ENCODE data around the gene SLC35B4. TPM values are rescaled to one million over a fixed set of nuclear protein-coding genes. Genes with fewer than 3 reads are reported as not detected.

Gene SLC35B4
- 6.5 TPM for total RNA-seq
- long read RNA-seq, full-length matches to known transcripts: 5 of 10 reads
- long read RNA-seq, partial matches to known transcripts: 1 of 10 reads
- long read RNA-seq, other reads (novel, unspliced or antisense): 4 of 10 reads

GRCh38 chr7:134316539-134317344 lies at the start of gene SLC35B4:
Gene SLC35B4 (minus strand): TSS chr7:134316930. CDS start chr7:134316751, 179 bp downstream.
- peak; percentile 98 for DNase-seq (ENCODE audit: low spot score)
- intact Hi-C loops (cut with DNase I): loop anchor here (5.0 kb wide), 1 partner anchor 189 kb away; the partner anchor contains the start of gene LRGUK

- DNase-seq (ENCODE audit: low spot score): no peak
- intact Hi-C loops (cut with DNase I): no loop called here
Observed at GRCh38 chr7:134366481-134366880, 49.8 kb upstream of the SLC35B4 start.

- intact Hi-C loops (cut with DNase I): no loop called here
Observed at GRCh38 chr7:134365341-134366054, 48.8 kb upstream of the SLC35B4 start.

GRCh38 chr7:134364619-134365037 lies 47.9 kb upstream of the SLC35B4 start:
- DNase-seq (ENCODE audit: low spot score): no peak
- intact Hi-C loops (cut with DNase I): no loop called here

More at GRCh38 chr7:134365341-134366054, 48.8 kb upstream of the SLC35B4 start:
- DNase-seq (ENCODE audit: low spot score): no peak

GRCh38 chr7:134362587-134363483 lies 46.1 kb upstream of the SLC35B4 start:
- intact Hi-C loops (cut with DNase I): no loop called here
- DNase-seq (ENCODE audit: low spot score): no peak

GRCh38 chr7:134359787-134360432 lies 43.2 kb upstream of the SLC35B4 start:
- no peak for DNase-seq (ENCODE audit: low spot score)
- intact Hi-C loops (cut with DNase I): no loop called here

GRCh38 chr7:134357486-134357885 lies 40.8 kb upstream of the SLC35B4 start:
- DNase-seq (ENCODE audit: low spot score): no peak
- intact Hi-C loops (cut with DNase I): no loop called here

GRCh38 chr7:134356421-134356936 lies 39.7 kb upstream of the SLC35B4 start:
- intact Hi-C loops (cut with DNase I): no loop called here
- no peak for DNase-seq (ENCODE audit: low spot score)

- no peak for DNase-seq (ENCODE audit: low spot score)
Observed at GRCh38 chr7:134355927-134356326, 39.2 kb upstream of the SLC35B4 start.

GRCh38 chr7:134355004-134355525 lies 38.3 kb upstream of the SLC35B4 start:
- DNase-seq (ENCODE audit: low spot score): no peak
- intact Hi-C loops (cut with DNase I): no loop called here

More at GRCh38 chr7:134355927-134356326, 39.2 kb upstream of the SLC35B4 start:
- intact Hi-C loops (cut with DNase I): no loop called here

- intact Hi-C loops (cut with DNase I): no loop called here
- no peak for DNase-seq (ENCODE audit: low spot score)
Observed at GRCh38 chr7:134353411-134353810, 36.7 kb upstream of the SLC35B4 start.

GRCh38 chr7:134351424-134351823 lies 34.7 kb upstream of the SLC35B4 start:
- intact Hi-C loops (cut with DNase I): no loop called here
- DNase-seq (ENCODE audit: low spot score): no peak

- DNase-seq (ENCODE audit: low spot score): no peak
- intact Hi-C loops (cut with DNase I): no loop called here
Observed at GRCh38 chr7:134350709-134351108, 34.0 kb upstream of the SLC35B4 start.

GRCh38 chr7:134347567-134347966 lies 30.8 kb upstream of the SLC35B4 start:
- intact Hi-C loops (cut with DNase I): no loop called here
- no peak for DNase-seq (ENCODE audit: low spot score)

GRCh38 chr7:134343796-134344195 lies 27.1 kb upstream of the SLC35B4 start:
- no peak for DNase-seq (ENCODE audit: low spot score)
- intact Hi-C loops (cut with DNase I): no loop called here

- intact Hi-C loops (cut with DNase I): no loop called here
- DNase-seq (ENCODE audit: low spot score): no peak
Observed at GRCh38 chr7:134343136-134343535, 26.4 kb upstream of the SLC35B4 start.

GRCh38 chr7:134339475-134339874 lies 22.7 kb upstream of the SLC35B4 start:
- intact Hi-C loops (cut with DNase I): no loop called here
- no peak for DNase-seq (ENCODE audit: low spot score)

GRCh38 chr7:134337980-134338379 lies 21.2 kb upstream of the SLC35B4 start:
- intact Hi-C loops (cut with DNase I): no loop called here
- DNase-seq (ENCODE audit: low spot score): no peak

- intact Hi-C loops (cut with DNase I): no loop called here
- no peak for DNase-seq (ENCODE audit: low spot score)
Observed at GRCh38 chr7:134334408-134334807, 17.7 kb upstream of the SLC35B4 start.
